WI38 (cell line): Measurements from ENCODE around the gene DIAPH3.

Experiments used
- H3K4me3 ChIP-seq: 2 replicates; pipeline ENCODE4 v1.5.1; 2011; ENCODE audit warnings: low read depth, mild to moderate bottlenecking, control low read depth, low read length
- CTCF ChIP-seq: IDR thresholded peaks from 2 replicates; pipeline ENCODE4 v1.5.1; 2012; ENCODE audit warnings: low read depth, mild to moderate bottlenecking, control low read depth, low read length

The DIAPH3 gene

GRCh38 chr13:60150538-60150937 is 13.2 kb downstream of the DIAPH3 start:
- no peak overlapping the region for H3K4me3 ChIP-seq
- TF ChIP-seq CTCF, result no peak

GRCh38 chr13:60148918-60149317 is 14.8 kb downstream of the DIAPH3 start:
- TF ChIP-seq CTCF, result no peak
- H3K4me3 ChIP-seq, result no peak overlapping the region

- TF ChIP-seq CTCF, result no peak
- H3K4me3 ChIP-seq, result no peak overlapping the region
Observed at GRCh38 chr13:60147361-60147760, 16.4 kb downstream of the DIAPH3 start.

- no peak for TF ChIP-seq CTCF
- H3K4me3 ChIP-seq, result no peak overlapping the region
Observed at GRCh38 chr13:60146471-60146870, 17.3 kb downstream of the DIAPH3 start.

- H3K4me3 ChIP-seq, result no peak overlapping the region
- TF ChIP-seq CTCF, result no peak
Observed at GRCh38 chr13:60143775-60144174, 20.0 kb downstream of the DIAPH3 start.

GRCh38 chr13:60139272-60139671 is 24.5 kb downstream of the DIAPH3 start:
- TF ChIP-seq CTCF, result no peak
- H3K4me3 ChIP-seq, result no peak overlapping the region

- TF ChIP-seq CTCF, result no peak
- H3K4me3 ChIP-seq, result no peak overlapping the region
Observed at GRCh38 chr13:60138674-60139073, 25.1 kb downstream of the DIAPH3 start.
